Right lobe of liver (tissue), 4 donors: ENCODE data around the gene PIM2.

ENCODE experiments used
- CTCF ChIP-seq, 4 donors: fragments of 200-600 bp in 3 of 4; fragments of 450-650 bp in 1 of 4; IDR thresholded peaks; one replicate each; pipeline versions ENCODE4 v1.5.1 to v1.8.0; 2016 to 2022; ENCODE audit warnings: antibody characterized with exemption in 4 of 4, mild to moderate bottlenecking in 2 of 4
- POLR2A ChIP-seq: fragments of 450-650 bp; IDR thresholded peaks from one replicate; pipeline ENCODE4 v1.6.1; 2017; ENCODE audit warnings: antibody characterized with exemption, mild to moderate bottlenecking
- donor health status: DM: no; HTN: no; CAD: no.
- donor health status: DM: no; HTN: no; CAD: no.
- donor health status: DM: no; HTN: yes; CAD: no.

- TF ChIP-seq CTCF (IDR thresholded peaks at IDR 0.05) = no peak
- no peak for TF ChIP-seq POLR2A
Measured at GRCh38 chrX:48927736-48928382, 9.0 kb upstream of the PIM2 start.
